ENCODE results near the gene ARPC3. TPM values are rescaled to one million over a fixed set of nuclear protein-coding genes. Genes with fewer than 3 reads are reported as not detected.

The ARPC3 gene
- total and polyA plus RNA-seq, 10 of the 15 experiments (the other 5 are each of a cell fraction or from before 2014, with no cell fraction given) = 81.6 to 890 (median 564) TPM

DNA sequence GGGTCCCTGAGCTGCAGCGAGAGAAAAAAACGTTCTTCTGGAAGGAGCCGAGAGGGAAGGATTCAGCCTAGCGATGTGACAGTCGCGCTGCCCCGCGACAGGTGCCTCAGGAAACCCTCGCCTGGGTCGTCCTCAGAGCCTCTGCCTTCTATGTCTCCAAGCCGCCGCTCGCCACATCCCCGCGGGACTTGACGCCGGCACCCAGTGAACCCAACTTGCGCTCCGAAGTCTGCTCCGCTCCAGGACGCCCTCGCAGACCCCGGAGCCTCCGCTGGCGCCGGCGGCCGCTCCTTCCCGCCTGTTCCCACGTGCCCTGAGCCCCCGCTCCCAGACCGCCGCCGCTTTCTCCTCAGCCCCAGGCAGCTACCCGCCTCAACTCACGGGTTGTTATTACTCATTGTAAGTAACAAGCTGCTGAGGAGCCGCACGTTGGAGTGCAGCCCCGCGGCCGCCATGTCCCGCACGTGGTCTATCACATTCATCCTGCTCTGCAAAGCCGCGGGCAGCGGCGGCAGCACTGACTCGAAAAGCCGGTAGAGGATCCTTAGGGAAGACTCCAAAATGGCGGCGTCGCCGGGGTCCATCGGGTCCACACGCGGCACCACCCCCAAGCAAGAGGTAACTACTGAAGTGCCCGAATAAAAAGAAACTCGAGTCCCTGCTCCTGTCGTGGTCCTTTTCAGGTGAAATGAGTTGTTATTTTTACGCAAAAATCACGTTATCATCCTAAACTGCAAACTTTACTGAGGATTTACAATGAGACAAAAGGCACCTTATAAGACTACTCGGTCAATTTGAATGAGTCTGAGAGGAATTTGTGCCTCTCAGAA, 46.8 kb downstream of the ARPC3 start, which contains the start of gene ANAPC7:
Gene ANAPC7 (minus strand): TSS at position 563 of the 830 bp plus-strand sequence. CDS start 81 bp downstream, at position 482.
- BruUV-seq (replicated peaks) = TSS peak; percentile 88
- DNase-seq (ENCODE audit: low read depth, low spot score) (peak; percentile 61), ATAC-seq (peak; percentile 92), FAIRE-seq (peak; percentile 84)
- no peaks in the 10 kb centered on the region for H4K20me1 ChIP-seq (ENCODE audit: control insufficient read depth, insufficient read depth)
- H3K4me3 ChIP-seq = peak within 1 kb of the TSS; percentile 83
- H3K4me2 ChIP-seq (ENCODE audit: control insufficient read depth, insufficient read depth) = peak within 1 kb of the TSS; percentile 78
- under 1% methylated on average over 57 of the region's 62 CpGs for WGBS (ENCODE audit: insufficient coverage, insufficient replicate concordance, low lambda C conversion rate, missing lambda C conversion rate)
- ChIA-PET CTCF (interaction anchor here (2.6 kb wide), 1 partner anchor 28 kb away, joined by 12 read pairs; no protein-coding TSS in a partner anchor), RAD21 (ENCODE audit: unreplicated experiment) (interaction anchor here (1.0 to 1.1 kb wide), 2 partner anchors 28 to 33 kb away, joined by 3 read pairs; no protein-coding TSS in a partner anchor), SMC1A (ENCODE audit: uncharacterized antibody, unreplicated experiment) (interaction anchor here (0.6 to 1.5 kb wide), 6 partner anchors 13 to 214 kb away, joined by 3 read pairs; no protein-coding TSS in a partner anchor), POLR2A (interaction anchor here (0.6 to 1.0 kb wide), 2 partner anchors 8 to 35 kb away, joined by 3 to 4 read pairs; no protein-coding TSS in a partner anchor)
- H3K9ac ChIP-seq (ENCODE audit: control insufficient read depth, insufficient read depth, low read length) = peak within 1 kb of the TSS; percentile 89
- in situ Hi-C loops (cut with MboI) (no loop called here), intact Hi-C loops (cut with micrococcal nuclease; ENCODE audit: unreplicated experiment) (no loop called here)
- H3K27ac ChIP-seq (ENCODE audit: control insufficient read depth, insufficient read depth) = peak within 1 kb of the TSS; percentile 99
- H2AFZ ChIP-seq (ENCODE audit: control insufficient read depth, low read depth, low read length) = peak within 1 kb of the TSS; percentile 100
- peaks cover 0 to 5% of the 10 kb centered on the region in 2 experiments; a peak in 2 of 4 replicates for H3K36me3 ChIP-seq (ENCODE audit: control insufficient read depth in 2 of 2, insufficient read depth in 2 of 2, low read length in 1 of 2)
- peaks cover 35% of the 10 kb centered on the region for H3K79me2 ChIP-seq (ENCODE audit: control insufficient read depth, insufficient read depth, low read length)
- H3K27me3 ChIP-seq (replicated peaks in 1 of 2; ENCODE audit: control insufficient read depth in 2 of 2, insufficient read depth in 2 of 2, low read length in 1 of 2) = no peaks in the 10 kb centered on the region
- H3K9me3 ChIP-seq (replicated peaks; ENCODE audit: control insufficient read depth, insufficient read depth, low read length) = no peaks in the 10 kb centered on the region
- H3K4me1 ChIP-seq (ENCODE audit: control insufficient read depth, insufficient read depth, low read length) = peaks cover 3% of the 10 kb centered on the region; the same call in 1 of the 2 replicates
- no peak for TF ChIP-seq ZNF274 (IDR thresholded peaks at IDR 0.05; ENCODE audit: insufficient read depth, insufficient read length)
- no peak for TF ChIP-seq NFYA (IDR thresholded peaks at IDR 0.05; ENCODE audit: borderline replicate concordance, low read depth, low read length)
- TF ChIP-seq, protein P1, sequence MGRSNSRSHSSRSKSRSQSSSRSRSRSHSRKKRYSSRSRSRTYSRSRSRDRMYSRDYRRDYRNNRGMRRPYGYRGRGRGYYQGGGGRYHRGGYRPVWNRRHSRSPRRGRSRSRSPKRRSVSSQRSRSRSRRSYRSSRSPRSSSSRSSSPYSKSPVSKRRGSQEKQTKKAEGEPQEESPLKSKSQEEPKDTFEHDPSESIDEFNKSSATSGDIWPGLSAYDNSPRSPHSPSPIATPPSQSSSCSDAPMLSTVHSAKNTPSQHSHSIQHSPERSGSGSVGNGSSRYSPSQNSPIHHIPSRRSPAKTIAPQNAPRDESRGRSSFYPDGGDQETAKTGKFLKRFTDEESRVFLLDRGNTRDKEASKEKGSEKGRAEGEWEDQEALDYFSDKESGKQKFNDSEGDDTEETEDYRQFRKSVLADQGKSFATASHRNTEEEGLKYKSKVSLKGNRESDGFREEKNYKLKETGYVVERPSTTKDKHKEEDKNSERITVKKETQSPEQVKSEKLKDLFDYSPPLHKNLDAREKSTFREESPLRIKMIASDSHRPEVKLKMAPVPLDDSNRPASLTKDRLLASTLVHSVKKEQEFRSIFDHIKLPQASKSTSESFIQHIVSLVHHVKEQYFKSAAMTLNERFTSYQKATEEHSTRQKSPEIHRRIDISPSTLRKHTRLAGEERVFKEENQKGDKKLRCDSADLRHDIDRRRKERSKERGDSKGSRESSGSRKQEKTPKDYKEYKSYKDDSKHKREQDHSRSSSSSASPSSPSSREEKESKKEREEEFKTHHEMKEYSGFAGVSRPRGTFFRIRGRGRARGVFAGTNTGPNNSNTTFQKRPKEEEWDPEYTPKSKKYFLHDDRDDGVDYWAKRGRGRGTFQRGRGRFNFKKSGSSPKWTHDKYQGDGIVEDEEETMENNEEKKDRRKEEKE (IDR thresholded peaks at IDR 0.05) = no peak
- 0 out of 4 replicates have a peak, but pooled peaks of 1 of the 2 experiments have one; percentile 15 for TF ChIP-seq ETV6 (conservative IDR thresholded peaks at IDR 0.05 in 1 of 2, IDR thresholded peaks at IDR 0.05 in 1 of 2; ENCODE audit: borderline replicate concordance in 1 of 2, low read depth in 1 of 2)
- TF ChIP-seq STAT1 (conservative IDR thresholded peaks at IDR 0.05) = 0 out of 2 replicates have a peak, but pooled peaks have one; percentile 63
- no peak for TF ChIP-seq WRNIP1 (IDR thresholded peaks at IDR 0.05; ENCODE audit: borderline replicate concordance, low read depth, low read length)
- no peak for TF ChIP-seq NFXL1 (IDR thresholded peaks at IDR 0.05; ENCODE audit: borderline replicate concordance)
- no peak for TF ChIP-seq ZNF24 (IDR thresholded peaks at IDR 0.05)
- peak; percentile 85; the same call in 1 of the 2 replicates for TF ChIP-seq ZNF207 (IDR thresholded peaks at IDR 0.05; ENCODE audit: borderline replicate concordance)
- peak; percentile 85; the same call in 1 of the 2 replicates for TF ChIP-seq ASH2L (IDR thresholded peaks at IDR 0.05; ENCODE audit: borderline replicate concordance, low read depth)
- TF ChIP-seq SMAD5 (IDR thresholded peaks at IDR 0.05; ENCODE audit: low read depth) = 0 out of 2 replicates have a peak, but pooled peaks have one; percentile 39
- TF ChIP-seq NBN (IDR thresholded peaks at IDR 0.05) = peak; percentile 56; the same call in 1 of the 2 replicates
- TF ChIP-seq GATAD2B (conservative IDR thresholded peaks at IDR 0.05; ENCODE audit: low read depth) = peak; percentile 54; the same call in 1 of the 2 replicates
- no peak for TF ChIP-seq CREB1 (IDR thresholded peaks at IDR 0.05; ENCODE audit: low read depth)
- TF ChIP-seq EED (IDR thresholded peaks at IDR 0.05; ENCODE audit: low read depth) = no peak; the same call in none of the 2 replicates
- TF ChIP-seq, protein P2, sequence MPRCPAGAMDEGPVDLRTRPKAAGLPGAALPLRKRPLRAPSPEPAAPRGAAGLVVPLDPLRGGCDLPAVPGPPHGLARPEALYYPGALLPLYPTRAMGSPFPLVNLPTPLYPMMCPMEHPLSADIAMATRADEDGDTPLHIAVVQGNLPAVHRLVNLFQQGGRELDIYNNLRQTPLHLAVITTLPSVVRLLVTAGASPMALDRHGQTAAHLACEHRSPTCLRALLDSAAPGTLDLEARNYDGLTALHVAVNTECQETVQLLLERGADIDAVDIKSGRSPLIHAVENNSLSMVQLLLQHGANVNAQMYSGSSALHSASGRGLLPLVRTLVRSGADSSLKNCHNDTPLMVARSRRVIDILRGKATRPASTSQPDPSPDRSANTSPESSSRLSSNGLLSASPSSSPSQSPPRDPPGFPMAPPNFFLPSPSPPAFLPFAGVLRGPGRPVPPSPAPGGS (IDR thresholded peaks at IDR 0.05; ENCODE audit: borderline replicate concordance, insufficient read depth, low read depth, low read length, poor library complexity, severe bottlenecking) = no peak
- peak; percentile 18 for TF ChIP-seq RUNX3 (IDR thresholded peaks at IDR 0.05; ENCODE audit: low read length)
- TF ChIP-seq PAX5 (IDR thresholded peaks at IDR 0.05; ENCODE audit: borderline replicate concordance, low read depth, low read length) = no peak
- peak; percentile 97 for TF ChIP-seq YY1 (IDR thresholded peaks at IDR 0.05; ENCODE audit: low read depth, low read length)
- TF ChIP-seq HCFC1 (IDR thresholded peaks at IDR 0.05; ENCODE audit: low read length) = peak; percentile 57

Data from GM12878 (cell line).